ENCODE results near the gene PCDHGC4. TPM values are rescaled to one million over a fixed set of nuclear protein-coding genes. Genes with fewer than 3 reads are reported as not detected.
A peak's percentile ranks its signal among the peaks of the same experiment; 100 is the strongest.

PCDHGC4 gene
- total and polyA plus RNA-seq, 2 of the 8 experiments (the other 6 are each of a cell fraction or from before 2014, with no cell fraction given) = 2.1 to 2.4 TPM

DNA sequence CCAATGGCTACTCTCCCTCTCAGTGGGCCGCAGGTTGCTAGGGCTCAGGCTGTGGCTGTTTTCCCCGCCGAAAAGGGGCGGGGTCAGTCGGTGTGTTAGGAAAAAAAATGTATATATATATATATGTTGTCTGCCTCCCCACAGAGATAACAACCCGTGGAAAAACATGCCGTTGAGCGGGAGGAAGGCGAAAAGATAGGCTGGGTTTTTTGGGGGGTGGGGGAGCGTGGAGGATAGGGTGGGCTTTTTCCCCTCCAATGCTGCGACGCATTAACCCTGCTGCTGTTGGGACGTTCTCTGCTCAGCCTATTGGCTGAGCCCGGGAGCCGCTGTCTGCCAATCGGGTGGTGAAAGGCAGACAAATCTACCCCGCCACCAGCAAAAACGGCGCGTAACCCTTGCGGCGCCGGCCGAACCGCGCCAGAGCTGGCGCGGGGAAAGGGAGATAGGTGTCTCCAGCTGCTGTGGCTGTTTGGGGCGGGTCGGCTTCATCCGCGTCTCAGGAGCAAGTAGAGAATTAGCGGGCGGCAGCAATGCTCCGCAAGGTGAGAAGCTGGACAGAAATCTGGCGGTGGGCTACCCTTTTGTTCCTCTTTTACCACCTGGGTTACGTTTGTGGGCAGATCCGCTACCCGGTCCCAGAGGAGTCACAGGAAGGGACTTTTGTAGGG, at the start of gene PCDHGC4 (continued):
- no peak for TF ChIP-seq MAFK (IDR thresholded peaks at IDR 0.05; ENCODE audit: low read depth, low read length)
- no peak for TF ChIP-seq CHD1 (IDR thresholded peaks at IDR 0.05; ENCODE audit: low read depth, low read length)
- no peak for TF ChIP-seq BRCA1 (IDR thresholded peaks at IDR 0.05; ENCODE audit: low read depth, low read length)
- no peak; the same call in 1 of the 2 replicates for TF ChIP-seq RBBP5 (IDR thresholded peaks at IDR 0.05; ENCODE audit: borderline replicate concordance, low read depth, low read length)
- no peak for TF ChIP-seq EGR1 (IDR thresholded peaks at IDR 0.05; ENCODE audit: borderline replicate concordance, low read depth, low read length)
- peak; percentile 49 for TF ChIP-seq ASH2L (IDR thresholded peaks at IDR 0.05; ENCODE audit: low read length)
- TF ChIP-seq SIRT6 (IDR thresholded peaks at IDR 0.05; ENCODE audit: low read length) = no peak
- TF ChIP-seq SAP30 (IDR thresholded peaks at IDR 0.05; ENCODE audit: insufficient read depth, insufficient replicate concordance, low read length) = no peak
